CD4-positive, alpha-beta T cell treated with Interferon gamma for 1 hour (primary cell): Measurements from ENCODE around the gene WDR70.

Experiments
- DNase-seq: peaks from one replicate; pipeline ENCODE4 v3.0.0-alpha.2; 2020

The WDR70 gene

GRCh38 chr5:37694867-37695266, 315.7 kb downstream of the WDR70 start:
- no peak for DNase-seq

- DNase-seq: no peak
Measured at GRCh38 chr5:37695647-37696046, 316.5 kb downstream of the WDR70 start.

GRCh38 chr5:37696190-37697021, 317.3 kb downstream of the WDR70 start:
- DNase-seq: no peak

- no peak for DNase-seq
Measured at GRCh38 chr5:37701868-37702267, 322.8 kb downstream of the WDR70 start.

GRCh38 chr5:37703841-37704241, 324.7 kb downstream of the WDR70 start:
- DNase-seq: no peak

- no peak for DNase-seq
Measured at GRCh38 chr5:37704406-37704805, 325.3 kb downstream of the WDR70 start.

DNA sequence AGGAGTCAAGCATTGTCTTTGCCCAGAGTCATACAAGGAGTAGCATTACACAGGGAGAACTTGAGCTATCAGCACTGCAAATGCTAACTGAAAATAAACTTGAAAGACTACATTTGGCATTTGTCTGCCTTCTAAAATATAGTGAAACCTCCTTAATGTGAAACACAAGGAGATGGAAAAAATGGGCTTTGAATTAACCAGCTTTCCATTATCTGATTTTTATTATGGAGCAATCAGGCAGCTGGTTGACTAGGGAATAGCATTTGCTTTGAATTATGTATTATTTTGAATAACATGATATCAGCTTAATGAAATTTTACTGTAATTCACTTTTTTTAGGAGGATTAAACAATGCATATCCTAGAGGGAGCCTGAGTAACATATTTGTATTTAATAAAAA, 329.9 kb downstream of the WDR70 start:
- DNase-seq: no peak

- no peak for DNase-seq
Measured at GRCh38 chr5:37710965-37711364, 331.8 kb downstream of the WDR70 start.

GRCh38 chr5:37712750-37713149, 333.6 kb downstream of the WDR70 start:
- no peak for DNase-seq

DNA sequence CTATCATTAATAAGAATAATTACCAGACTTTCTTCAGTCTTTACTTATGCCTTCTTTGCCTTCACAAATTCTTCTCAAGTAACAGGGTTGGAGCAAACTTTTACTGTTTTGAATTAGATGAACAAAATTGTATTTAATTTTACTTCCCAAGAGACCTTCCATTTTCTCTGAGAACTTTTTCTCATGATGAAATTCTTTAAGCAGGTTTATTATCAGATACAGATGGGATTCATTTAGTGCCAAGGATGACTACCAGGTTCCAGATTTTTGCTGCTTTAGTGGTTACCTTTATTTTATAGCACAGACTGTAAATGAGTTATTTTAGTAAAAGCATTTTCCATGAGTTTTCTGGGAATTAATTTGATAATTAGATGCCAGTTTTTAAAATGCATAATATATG, 335.6 kb downstream of the WDR70 start:
- DNase-seq: no peak

DNA sequence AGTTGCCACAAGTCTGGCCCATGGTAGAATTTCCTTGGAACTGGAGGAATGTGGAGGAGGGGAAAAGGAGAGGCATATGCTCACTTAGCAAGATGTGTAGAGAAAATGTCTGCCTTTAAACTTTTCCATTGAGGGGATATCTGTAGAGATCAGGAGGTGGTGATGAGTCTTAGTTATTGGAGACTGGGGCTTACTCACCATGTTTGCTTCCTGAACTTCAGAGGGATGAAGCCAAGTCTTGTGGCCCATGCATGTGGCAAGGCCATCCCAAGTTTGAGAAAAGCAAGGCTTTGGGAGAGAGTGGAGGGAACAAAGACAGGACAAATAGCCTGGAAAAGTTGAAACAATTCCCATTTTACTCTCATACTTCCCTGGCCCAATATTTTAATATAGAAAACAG, 336.2 kb downstream of the WDR70 start:
- DNase-seq: no peak

DNA sequence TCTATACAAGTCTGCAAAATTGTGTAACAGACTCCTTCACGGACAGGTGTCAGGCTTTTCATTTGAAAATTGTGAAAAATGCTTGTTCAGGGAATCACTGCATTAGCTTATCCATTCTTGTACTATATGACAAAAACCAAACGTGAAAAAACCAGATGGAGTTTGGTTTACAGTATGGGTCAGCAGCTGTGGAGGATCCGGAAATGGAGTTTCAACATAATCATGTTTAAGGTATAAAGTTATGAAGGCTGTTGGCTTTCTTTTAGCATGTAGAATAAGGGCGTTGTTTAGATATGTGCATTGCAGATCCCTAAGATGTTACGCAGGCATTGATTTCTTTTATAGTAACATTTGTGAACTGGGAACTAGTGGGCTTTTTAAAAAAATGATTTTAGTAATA, 336.9 kb downstream of the WDR70 start:
- DNase-seq: no peak

- no peak for DNase-seq
Measured at GRCh38 chr5:37716405-37716804, 337.3 kb downstream of the WDR70 start.

DNA sequence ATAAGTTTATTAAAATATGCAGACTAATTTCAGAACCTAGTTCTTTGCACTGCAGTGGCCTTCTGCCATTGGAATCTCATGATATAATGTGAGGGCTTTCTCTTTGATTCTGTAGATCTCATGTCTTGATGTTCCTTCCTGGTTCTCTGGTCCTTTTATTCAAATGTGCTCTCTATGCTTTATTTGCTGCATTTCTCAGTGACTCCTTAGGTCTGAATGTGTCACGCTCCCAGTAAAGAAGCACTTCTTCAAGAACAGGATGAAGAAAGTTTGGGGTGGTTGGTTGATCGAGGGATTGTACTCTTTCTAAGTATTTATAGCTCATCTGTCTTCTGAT, 338.1 kb downstream of the WDR70 start:
- DNase-seq: no peak

DNA sequence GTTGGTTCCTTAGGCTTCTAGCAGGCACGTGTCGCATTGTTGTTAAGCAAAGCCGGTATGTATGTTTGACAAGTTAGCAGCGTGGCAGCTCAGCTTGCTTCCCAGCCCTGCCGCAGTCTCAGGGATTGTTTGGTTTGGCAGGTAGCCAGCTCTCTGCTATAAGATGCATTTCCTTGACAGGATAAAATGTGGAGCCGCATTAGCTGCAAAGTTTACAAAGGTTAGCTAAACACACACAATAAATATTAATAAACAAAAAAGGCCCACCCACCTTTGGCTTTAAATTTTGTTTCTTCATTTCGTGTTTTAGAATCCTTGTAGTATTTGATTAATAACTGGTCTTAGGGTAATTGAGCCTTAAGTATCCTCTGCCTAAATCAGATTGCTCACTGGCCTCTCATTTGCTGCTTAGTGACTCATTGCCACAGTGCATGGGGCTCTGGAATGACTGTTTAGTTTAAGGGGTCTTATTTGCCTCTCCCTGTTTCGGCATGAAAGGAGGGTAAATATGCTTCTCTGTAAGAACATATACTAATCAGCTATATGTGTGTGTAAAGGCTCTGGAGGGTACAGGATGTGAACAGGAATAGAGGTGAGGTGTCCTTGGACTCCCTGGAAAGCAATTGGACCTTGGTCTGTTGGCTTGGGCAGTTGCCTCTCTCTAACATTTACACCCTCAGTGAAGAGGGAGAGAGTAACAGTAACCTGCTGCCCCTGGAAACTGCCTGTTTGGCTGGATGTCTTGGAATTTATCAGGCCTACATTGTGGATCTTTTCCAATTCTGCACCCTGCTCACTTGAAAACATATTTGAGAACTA, 338.7 kb downstream of the WDR70 start:
- no peak for DNase-seq

GRCh38 chr5:37720550-37720952, 341.4 kb downstream of the WDR70 start:
- no peak for DNase-seq

DNA sequence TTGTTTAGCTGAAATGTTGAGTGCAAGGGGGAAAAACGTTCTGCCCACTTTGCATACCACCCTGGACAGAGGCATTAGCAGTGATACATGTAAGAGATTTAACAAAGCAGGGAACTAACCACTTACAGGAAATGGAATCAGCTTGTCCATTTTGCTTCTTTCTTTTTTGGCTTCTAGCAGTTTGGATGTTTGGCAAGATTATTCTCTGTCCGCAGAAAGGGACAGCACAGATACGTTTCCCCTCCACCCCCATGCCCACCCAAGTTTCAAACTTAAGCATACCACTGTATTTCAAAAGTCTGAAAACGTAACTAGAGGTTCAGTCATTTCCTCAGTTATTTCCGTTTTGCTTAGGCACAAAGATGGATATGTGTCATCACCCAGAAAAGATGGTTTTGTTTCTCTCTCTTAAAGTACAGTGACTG, 342.3 kb downstream of the WDR70 start:
- DNase-seq: no peak

- no peak for DNase-seq
Measured at GRCh38 chr5:37722236-37723161, 343.4 kb downstream of the WDR70 start.

GRCh38 chr5:37723162-37723961, 344.2 kb downstream of the WDR70 start:
- no peak for DNase-seq

DNA sequence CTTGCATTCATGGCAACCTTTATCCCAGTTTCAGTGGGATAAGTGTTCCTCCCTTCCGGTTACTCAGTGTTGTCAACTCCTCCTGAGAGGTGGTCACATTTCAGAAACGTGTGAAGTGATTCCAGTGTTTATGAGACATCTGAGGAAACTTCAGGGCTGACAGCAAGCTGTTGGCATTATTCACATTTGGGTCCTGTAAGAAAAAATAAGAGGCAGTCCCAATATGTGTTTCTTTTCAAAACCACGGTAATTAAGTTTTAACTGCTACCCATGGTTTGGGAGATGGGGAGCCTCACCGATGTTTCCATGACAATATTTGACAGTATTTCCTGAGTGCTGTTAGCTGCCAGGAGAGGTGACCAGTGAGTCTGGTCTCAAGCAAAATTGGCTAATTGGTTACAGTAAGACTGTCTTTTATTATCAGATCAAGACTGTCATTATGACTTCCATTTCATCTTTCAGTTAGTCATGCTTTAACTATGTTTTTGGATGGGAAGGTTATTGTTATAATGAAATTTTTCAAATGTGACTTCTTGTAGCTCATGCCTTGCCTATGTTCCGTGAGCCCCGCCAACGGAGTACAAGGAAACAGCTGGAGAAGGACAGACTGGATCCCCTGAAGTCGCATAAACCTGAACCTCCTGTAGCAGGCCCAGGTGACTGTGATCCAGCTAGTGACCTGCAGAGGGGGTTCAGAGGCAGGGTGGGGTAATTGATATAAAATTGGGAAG, 345.4 kb downstream of the WDR70 start:
- no peak for DNase-seq

DNA sequence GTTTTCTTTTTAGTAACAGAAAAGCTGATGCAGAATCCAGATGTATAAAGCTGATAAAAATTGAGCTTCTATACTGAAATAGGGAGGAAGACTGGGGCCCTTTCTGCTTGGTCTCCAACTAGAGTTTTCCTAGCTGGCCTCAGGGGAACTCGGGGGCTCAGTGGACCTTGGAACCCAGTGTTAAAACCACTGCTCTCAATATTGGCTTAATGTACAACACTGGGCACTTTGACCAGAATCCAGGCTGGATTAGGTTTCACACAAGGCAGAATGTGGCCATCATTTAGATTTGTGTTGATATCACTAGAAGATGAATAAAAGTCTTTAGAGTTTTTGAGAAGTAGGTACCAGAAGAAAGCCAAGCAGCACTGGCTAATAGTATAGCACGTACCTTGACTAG, 346.1 kb downstream of the WDR70 start:
- DNase-seq: no peak

DNA sequence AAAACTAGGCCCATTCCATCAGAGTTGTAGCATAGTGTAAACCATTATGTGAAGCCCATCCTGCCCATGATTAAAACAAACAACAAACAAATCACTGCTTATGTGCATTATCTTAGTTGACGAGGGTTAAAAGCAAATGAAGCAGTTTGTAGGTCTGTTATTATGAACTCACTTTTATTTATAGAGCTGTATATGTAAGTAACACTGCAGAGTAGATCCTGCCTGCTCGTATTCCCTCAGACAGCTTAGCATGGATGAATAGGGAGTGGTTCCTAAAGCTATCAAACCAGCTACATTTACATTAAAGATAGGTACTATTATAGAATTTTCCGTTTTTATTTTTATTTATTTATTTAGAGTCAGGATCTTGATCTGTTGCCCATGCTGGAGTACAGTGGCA, 348.1 kb downstream of the WDR70 start:
- DNase-seq: no peak
